ENCODE measurements around the gene ZNF793.
A peak's percentile ranks its signal among the peaks of the same experiment; 100 is the strongest.

The ZNF793 gene

GRCh38 chr19:37506387-37507166, at the start of gene ZNF793:
Gene ZNF793 (plus strand): TSS chr19:37506939. CDS start chr19:37523440, 16,501 bp downstream.
- peak; percentile 77 for DNase-seq

DNA sequence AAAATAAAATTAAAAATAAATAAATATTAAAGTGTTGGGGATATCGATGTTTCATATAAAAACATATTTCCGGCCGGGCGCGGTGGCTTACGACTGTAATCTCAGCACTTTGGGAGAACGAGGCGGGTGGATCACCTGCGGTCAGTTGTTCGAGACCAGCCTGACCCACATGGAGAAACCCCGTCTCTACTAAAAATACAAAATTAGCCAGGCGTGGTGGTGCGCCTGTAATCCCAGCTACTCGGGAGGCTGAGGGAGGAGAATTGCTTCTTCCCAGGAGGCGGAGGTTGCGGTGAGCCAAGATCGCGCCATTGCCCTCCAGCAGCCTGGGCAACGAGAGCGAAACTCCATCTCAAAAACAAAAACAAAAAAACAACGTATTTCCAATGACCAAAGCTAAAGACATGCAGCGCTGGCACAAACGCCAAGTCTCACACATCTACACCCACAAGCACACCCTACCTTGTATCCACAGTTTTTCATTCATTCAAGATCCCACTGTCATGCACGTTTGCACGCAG, 40.4 kb upstream of the ZNF793 start:
- no peak for DNase-seq

GRCh38 chr19:37466798-37467607, 39.7 kb upstream of the ZNF793 start, which contains the start of gene ZNF569:
Gene ZNF569 (minus strand): TSS chr19:37467444. CDS start chr19:37444921, 22,523 bp downstream.
- DNase-seq = peak; percentile 79

GRCh38 chr19:37467608-37468090, 39.1 kb upstream of the ZNF793 start:
- DNase-seq = no peak

DNA sequence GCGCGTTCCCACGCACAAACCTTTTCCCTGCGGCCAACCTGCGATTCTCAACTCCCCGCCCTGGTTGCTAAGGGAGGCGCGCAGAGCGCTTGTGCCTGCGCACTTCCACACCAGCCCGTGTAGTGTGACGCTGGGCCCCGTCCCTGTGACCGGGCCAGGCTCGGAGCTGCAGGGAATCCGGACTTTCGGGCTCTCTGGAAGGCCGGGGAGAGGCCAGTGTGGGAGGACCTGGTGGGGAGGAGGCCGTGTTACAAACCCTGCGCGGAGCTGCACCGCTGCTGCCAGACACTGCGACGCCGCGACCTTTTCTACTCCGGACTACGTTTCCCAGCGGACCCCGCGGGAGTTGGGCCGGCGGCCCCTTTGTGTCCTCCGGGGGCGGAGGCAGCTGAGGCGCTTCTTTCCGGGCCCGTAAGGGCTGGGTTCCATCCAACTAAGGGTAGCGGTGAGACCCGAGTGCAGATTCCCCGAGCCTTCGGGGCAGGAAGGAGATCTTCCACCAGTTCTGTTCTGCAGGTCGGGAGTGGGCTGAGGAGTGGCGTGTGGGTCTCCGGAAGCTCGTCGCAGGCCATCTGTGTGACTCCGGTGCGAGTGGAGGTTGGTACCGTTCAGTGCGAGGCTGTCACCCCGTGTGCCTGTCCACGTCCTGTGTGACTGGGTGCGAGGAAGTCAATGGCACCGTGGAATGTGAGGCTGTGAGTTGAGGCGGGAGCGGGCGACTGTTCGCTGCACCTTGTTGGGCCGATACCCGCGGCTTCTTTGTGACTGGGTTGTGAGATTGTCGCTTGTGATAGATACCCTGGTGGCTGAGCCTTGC, 37.6 kb upstream of the ZNF793 start, which contains the start of gene ZNF570:
Gene ZNF570 (plus strand): TSS at position 396 of the 817 bp plus-strand sequence. CDS start 999 bp downstream, outside the sequence.
- DNase-seq = peak; percentile 81

GRCh38 chr19:37470216-37470615, 36.5 kb upstream of the ZNF793 start:
- no peak for DNase-seq

- no peak for DNase-seq
These were observed 34.6 kb upstream of the ZNF793 start for GRCh38 chr19:37472165-37472564.

DNA sequence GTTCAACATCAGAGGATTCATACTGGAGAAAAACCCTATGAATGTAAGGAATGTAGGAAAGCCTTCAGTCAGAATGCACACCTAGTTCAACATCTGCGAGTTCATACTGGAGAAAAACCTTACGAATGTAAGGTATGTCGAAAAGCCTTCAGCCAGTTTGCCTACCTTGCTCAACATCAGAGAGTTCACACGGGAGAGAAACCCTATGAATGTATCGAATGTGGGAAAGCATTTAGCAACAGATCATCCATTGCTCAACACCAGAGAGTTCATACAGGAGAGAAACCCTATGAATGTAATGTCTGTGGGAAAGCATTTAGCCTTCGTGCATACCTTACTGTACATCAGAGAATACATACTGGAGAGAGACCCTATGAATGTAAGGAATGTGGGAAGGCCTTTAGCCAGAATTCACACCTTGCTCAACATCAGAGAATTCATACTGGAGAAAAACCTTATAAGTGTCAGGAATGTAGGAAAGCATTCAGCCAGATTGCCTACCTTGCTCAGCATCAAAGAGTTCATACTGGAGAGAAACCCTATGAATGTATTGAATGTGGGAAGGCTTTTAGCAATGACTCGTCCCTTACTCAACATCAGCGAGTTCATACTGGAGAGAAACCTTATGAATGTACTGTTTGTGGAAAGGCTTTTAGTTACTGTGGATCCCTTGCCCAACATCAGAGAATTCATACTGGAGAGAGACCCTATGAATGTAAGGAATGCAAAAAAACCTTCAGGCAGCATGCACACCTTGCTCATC, 22.2 kb upstream of the ZNF793 start:
- DNase-seq = no peak

GRCh38 chr19:37492213-37492612, 14.5 kb upstream of the ZNF793 start:
- DNase-seq = no peak

- DNase-seq = no peak
These were observed 767 bp upstream of the ZNF793 start for GRCh38 chr19:37505958-37506386.

- no peak for DNase-seq
These were observed 377 bp downstream of the ZNF793 start for GRCh38 chr19:37507167-37507464.

- DNase-seq = no peak
These were observed 4.4 kb downstream of the ZNF793 start for GRCh38 chr19:37511186-37511585.

- no peak for DNase-seq
These were observed 5.1 kb downstream of the ZNF793 start for GRCh38 chr19:37511821-37512220.

DNA sequence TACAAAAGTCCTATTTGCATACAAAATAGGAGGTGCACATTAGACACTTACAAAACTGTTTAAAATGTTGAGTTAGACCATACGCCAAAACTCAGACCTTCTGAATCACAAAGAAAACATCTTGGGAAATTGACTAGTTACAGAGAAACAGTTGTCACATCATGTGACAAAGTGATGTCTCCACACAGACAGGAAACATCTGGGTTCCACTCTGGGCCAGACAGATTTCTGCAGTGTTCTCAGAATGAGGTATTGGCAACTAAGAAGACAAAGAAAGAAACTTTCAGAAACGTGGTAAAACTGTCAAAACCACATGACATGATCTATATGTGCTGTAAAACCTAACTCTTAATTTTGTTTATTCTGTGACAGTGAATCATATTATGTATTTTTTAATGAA, 6.7 kb downstream of the ZNF793 start:
- no peak for DNase-seq

DNA sequence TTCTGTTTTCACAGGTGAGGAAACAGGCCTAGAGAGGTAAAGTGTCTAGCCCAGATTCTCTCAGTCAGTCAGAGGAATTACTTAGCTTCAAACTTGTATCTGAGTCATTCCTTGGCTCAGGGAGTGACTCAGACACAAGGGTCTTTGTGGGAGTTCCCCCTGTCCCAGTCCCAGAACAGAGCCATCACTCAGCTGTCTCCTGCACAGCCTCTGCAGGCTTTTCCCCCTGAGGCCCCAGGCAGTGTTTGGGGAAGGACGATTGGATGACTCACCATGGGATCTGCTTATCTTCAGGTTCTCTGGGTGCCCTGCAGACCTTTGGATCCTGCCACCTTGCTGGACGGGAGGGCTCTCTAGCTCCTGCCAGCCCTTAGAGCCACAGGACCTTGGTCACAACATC, 13.2 kb downstream of the ZNF793 start:
- DNase-seq = no peak

GRCh38 chr19:37537391-37537947, 30.7 kb downstream of the ZNF793 start:
- DNase-seq = no peak

DNA sequence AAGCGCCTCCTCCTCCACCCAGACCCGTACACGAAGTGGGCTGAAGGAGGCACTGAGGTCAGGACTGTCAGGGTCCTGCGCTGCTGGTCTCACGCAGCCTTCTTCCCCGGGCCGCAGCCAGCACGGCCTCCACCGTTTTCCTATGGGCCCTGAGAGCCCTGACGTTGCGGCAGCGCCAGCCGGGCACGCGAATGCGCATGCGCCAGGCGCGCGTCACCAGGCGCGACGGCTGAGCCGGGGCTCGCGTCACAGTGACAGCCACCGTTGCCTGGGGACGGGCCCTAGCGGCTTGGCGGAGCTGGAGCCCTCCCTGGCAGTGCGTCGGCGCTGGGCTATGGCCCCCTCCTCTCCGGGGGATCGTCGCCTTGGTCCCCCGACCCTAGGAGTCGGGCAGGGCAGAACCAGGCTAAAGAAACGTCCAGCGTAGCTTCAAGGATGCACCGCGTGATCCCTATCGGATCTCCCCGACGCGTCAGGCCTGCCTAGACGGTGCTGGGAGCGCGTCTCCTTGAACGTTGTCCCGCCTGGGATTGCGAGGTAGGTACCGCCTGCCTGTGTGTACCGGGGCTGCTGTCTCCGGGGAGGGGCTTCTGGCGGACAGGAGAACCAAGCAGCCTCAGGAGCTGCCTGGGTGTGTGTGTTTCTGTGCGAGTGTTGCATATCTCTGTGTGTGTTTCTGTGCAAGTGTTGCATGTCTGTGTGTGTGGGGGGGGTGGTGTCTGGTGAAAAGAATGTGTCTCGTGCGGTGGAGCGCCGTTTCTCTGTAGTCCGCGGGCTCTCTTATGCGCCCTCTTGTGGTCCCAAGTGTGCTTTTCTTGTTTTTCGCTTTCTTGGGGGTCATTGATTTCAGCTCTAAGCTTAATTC, 44.6 kb downstream of the ZNF793 start:
- peak; percentile 60 for DNase-seq

DNA sequence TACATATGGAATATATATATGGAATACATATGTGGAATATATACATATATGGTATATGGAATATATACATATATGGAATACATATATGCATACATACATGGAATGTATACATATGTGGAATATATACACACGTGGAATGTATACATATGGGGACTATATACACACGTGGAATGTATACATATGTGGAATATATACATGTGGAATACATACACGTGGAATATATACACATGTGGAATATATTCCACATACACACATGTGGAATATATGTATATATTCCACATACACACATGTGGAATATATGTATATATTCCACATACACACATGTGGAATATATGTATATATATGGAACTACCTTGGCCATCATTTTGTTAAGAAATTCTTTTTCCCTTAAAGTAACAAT, 56.8 kb downstream of the ZNF793 start:
- DNase-seq = no peak

- DNase-seq = no peak
These were observed 58.1 kb downstream of the ZNF793 start for GRCh38 chr19:37564624-37565369.

DNA sequence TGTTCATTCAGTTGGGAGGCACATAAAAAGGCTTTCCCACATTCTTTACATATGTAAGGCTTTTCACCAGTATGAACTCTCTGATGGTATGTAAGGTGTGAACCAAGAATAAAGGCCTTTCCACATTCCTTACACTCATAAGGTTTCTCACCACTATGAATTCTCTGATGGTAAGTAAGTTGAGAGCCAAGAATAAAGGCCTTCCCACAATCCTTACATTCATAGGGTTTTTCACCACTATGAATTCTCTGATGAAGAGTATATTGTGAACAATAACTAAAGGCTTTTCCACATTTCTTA, 58.6 kb downstream of the ZNF793 start:
- DNase-seq = no peak

Data from activated CD4-positive, CD25-positive, alpha-beta regulatory T cell treated with anti-CD3 and anti-CD28 coated beads, Interleukin-2, amount 50 U/mL, for 72 hours (primary cell).